HG02938 (cell line): Measurements from ENCODE around the gene E2F2.
A peak's percentile ranks its signal among the peaks of the same experiment; 100 is the strongest.

Source experiments
- ATAC-seq: cut with Tn5 transposase; IDR thresholded peaks from one replicate; pipeline ENCODE4 v1.9.1; 2021; ENCODE audit warnings: mild to moderate bottlenecking, moderate library complexity; ENCODE audit not compliant: unreplicated experiment

E2F2 gene

DNA sequence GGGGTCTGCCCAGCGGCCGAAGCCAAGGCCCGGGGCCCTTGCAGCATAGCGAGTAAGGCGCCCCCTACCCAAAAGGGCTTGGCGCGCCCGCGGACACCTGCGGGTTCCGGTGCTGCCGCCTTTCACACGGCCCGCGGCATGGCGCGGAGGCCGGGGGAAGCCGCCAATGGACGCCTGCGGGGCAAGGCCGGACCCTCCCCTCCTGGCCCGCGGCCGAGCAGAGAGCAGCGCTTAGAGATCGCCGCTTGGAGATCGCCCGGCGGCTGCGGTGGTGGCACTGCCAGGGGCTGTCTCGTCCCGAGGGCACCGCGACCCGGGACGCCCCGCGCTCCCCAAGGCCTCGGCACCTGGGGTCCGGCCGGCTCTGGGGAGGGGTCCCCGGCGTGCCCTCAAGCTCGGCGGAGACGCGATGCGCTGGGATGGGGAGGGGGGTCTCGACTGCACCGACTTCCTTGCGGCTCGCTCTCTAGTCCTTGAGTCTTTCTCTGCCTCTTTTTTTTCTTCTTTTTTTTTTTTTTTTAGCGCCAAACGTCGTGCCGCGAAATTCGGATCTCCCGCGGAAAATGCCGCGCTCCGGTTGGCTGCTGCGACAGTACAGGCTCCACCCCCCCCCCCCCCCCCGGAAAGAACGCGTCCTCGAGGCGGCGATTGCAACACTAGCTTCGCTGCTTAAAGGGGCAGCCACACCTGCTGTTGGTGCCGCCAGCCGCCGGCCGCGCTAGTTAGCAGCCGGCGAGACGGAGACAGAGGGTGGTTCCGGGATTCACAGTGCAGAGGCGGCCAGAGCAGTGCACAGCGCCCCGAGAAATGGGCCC is at the start of gene E2F2:
Gene E2F2, minus strand, starts transcription at position 487 of the 815 bp plus-strand sequence. Its CDS starts 440 bp downstream, at position 47.
- no peak for ATAC-seq

DNA sequence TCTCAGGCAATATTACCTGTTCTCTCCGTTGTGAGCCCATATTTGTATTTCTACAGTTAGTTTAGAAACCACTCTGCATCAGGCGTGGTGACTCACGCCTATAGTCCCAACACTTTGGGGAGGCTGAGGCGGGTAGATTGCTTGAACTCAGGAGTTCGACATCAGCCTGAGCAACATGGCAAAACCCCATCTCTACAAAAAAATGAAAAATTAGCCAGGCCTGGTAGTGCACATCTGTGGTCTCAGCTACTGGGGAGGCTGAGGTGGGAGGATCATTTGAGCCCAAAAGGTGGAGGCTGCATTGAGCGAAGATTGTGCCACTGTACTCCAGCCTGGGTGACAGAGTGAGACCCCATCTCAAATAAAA is 47.9 kb upstream of the E2F2 start:
- ATAC-seq = no peak

DNA sequence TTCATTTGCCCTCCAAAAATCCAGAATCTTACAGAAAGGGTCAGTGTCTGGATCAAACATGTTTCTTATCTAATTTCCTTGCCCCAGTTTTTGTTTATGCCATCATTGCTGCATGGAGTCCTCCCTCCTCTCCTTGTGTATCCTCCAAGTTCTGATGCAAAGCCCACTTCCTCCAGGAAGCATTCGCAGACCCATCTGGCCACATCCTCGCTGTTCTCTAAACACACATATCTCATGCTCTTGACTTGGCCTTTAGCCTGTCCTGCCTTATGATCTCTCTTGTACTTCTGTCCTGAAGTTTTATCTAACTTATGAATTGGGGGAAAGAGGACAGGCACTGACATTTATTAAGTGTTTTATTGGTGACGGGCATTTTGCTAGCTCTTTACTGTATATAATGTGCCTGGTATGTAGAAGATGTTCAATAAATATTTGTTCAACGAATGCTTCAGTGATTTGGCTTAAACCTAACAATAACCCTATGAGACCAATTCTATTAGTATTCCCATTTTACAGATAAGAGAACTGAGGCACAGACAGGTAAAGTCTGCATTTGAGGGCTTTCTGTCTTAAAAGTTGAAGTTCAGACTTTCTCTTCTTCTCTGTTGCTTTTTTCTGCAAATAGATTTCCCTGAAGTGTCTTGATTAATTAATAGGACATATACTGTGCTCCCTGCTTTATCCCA is 47.4 kb upstream of the E2F2 start:
- no peak for ATAC-seq

DNA sequence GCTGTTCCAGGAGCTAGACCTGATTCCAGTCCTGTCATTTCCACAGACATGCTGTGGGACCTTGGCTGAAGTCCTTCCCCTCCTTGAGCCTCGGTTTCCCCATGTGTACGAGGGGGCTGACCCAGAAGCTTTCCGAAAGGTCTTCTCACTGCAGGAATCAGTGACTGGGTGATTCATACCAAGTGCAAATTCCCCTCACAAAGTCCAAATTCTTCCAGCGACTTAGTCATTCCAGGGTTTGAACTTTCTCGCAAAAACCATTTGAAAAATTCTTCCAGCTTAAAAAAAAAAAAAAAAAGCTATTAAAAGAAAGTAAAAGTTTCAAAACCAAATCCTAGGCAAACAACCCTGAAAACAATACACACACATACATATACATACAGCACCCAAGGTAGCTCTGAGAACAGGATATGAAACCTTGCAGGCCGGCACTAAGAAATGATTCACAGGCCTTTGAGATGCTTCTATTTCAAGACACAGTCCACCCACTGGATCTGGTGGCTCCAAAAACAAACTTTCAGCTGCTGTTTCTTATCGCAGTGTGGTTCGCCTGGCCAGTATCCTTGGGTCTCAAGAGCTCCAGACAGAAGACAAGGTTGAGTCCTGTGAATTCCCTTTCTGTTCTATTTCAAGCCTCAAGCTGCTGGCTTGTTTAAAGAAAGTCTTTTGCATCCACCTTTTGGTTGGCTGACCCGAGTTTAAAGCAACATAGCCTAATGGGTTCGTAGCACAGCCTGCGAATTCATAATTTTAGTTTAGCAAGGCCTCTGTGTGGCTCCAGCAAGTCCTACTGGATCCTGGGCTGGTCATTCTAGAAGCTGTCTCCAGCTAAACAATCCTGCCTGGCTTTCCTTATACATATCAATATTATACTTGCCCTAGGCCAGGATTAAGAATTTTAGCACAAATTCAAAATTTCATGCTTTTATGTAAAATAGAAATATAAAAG is 46.3 kb upstream of the E2F2 start:
- peak; percentile 83 for ATAC-seq

DNA sequence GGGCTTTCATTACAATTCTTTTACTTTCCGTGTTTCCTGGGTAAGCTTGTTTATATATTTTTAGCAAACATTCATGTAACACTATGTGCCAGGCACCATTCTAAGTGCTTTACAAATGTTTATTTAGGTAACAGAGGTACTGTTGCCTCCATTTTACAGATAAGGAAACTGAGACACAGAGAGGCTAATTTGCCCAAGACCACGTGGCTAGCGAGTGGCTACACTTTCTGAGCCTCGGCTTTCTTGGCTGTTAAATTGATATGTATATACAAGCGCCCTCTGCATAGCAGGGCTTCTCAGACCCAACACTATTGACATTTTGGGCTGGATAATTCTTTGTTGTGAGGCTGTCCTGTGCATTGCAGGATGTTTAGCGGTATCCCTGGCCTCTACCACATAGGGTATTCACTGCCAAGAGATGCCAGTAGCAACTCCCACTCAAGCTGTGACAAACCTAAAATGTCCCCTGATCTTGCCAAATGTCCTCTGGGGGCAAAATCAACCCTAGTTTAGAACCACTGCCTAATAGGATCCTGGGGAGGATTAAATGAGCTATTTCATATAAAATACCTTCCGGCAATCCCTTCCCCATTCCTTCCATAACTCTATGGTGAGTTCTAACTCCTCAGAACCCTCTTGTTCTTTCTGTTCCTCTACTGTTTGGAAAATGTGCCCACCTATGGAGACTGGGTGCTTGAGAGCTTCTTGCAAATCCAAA is 45.5 kb upstream of the E2F2 start:
- no peak for ATAC-seq

DNA sequence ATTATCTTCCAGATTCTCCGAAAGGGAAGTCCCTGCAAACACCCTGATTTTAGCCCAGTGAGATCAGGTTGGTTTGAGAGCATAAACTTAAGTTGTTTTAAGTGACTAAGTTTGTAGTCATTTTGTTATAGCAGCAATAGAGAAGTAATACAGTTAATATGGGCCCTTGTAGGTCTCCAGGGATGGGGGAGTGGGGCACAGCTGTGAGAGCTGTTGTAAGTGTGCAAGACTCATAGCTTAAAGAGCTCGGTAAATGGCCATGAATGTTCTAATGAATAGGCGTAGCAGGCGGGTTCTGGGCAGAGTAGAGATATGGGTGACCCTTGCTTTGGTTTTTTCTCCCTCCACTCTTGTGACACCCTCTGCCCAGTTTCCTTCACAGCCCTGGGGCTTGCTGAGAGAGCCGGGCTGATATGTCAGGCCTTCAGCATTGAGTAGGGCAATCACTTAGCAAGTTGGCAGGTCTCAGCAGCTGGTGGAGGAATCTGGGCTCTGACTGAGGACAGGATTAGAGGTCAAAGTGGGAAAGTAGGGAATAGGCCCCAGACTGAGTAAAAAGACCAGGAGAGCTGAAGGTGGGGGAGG is 44.3 kb upstream of the E2F2 start:
- no peak for ATAC-seq

DNA sequence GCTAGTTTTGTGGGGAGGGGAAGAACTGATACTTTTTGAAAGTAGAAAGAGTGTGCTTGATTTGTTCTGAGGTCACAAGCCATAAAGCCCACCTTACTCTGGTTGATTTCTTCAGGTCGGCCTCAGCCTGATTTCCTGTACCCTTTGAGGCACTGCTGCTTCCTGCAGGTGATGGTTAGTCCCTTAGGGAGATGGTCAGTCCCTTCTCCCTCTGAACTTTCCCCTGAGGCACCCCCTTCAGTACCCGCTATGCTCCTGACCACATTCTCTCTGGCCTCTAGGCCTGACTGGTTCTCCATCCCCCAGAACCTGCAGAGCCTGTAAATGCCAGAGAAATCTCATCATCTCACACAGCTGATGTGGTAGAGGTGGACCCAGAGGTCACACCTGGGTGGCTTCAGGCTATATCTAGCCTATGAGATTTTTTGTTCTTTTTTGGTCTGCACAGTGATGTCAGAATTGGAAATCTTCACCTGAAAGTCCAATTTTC is 43.3 kb upstream of the E2F2 start:
- ATAC-seq = no peak

DNA sequence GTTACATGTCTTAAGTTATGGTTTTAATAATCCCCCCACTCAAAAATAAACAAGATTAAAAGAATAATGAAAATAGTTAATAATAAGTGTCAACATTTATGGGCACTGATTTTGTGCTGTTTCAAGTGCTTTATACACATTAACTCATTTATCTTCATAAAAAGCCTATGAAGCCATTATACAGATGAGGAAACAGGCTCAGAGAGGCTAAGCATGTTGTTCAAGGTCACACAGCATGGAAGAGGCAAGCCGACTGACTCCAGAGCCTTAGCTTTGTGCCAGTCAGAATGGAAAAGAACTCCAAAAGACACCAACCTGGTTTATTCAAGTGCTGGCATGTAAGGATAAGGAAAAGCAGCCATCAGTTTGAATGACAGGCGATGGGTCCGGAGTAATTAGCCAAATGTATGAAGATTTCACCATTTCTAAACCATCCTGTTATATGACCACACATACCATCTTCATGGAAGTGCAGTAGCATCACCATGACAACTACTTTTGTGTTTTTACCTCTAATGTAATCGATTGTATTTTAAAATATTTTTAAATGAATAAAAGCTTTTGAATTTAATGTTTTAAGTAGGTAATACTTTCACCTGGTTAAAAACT is 42.6 kb upstream of the E2F2 start:
- ATAC-seq = no peak

DNA sequence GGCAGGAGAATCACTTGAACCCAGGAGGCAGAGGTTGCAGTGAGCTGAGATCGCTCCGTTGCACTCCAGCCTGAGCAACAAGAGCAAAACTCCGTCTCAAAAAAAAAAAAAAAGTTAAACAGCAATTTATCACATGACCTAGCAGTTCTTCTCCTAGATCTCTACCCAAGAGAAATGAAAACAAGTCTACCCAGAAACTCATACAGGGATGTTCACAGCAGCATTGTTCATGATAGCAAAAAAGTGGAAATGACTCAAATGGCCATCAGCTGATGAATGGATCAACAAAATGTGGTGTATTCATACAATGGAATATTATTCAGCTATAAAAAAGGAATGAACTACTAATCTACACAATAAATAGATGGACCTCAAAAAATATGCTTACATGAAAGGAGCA is 40.4 kb upstream of the E2F2 start:
- ATAC-seq = no peak

DNA sequence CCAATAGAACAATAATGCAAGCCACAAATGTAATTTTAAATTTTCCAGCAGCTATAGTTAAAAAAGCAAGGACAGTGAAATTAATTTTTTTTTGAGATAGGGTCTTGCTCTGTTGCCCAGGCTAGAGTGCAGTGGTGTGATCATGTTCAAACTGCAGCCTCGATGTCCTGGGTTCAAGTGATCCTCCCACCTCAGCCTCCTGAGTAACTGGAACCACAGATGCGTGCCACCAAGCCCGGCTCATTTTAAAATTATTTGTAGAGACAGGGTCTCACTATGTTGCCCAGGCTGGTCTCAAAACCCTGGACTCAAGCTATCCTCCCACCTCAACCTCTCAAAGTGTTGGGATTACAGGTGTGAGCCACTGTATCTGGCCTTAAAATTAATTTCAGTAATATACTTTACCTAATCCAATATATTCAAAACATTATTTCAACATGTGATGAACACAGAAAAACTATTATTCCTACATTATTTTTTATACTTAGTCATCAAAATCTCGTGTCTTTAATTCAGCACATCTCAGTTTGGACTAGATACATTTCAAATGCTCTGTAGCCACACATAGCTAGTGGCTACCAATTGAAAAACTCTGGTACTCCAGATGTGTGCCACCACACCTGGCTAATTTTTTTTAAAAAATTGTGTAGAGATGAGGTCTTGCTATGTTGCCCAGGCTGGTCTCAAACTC is 39.1 kb upstream of the E2F2 start:
- ATAC-seq = no peak

- no peak for ATAC-seq
These were observed 37.8 kb upstream of the E2F2 start for GRCh38 chr1:23568608-23569383.

- ATAC-seq = no peak
These were observed 37.1 kb upstream of the E2F2 start for GRCh38 chr1:23567996-23568607.

- ATAC-seq = no peak
These were observed 36.6 kb upstream of the E2F2 start for GRCh38 chr1:23567629-23567995.

- ATAC-seq = no peak
These were observed 35.3 kb upstream of the E2F2 start for GRCh38 chr1:23566304-23566703.

DNA sequence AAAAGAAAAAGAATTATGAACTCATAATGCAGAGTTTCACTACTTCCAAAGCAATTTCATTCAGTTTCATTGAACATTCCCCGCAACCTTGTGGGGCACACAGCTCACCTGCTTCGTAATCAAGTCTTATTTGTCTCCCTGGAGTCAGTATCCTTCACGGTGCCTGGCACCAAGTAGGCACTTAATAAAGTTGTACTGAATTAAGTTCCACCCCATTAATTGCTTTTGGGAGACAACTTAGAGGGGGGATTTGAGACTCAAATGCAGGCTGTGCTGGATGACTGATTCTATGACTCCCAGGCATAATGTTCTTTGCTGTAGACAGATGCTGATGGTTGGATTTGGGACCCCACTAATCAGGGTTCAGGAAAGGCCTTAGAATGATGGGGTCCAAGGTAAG is 34.7 kb upstream of the E2F2 start:
- ATAC-seq = no peak

GRCh38 chr1:23564529-23565122 is 33.6 kb upstream of the E2F2 start:
- ATAC-seq = no peak

DNA sequence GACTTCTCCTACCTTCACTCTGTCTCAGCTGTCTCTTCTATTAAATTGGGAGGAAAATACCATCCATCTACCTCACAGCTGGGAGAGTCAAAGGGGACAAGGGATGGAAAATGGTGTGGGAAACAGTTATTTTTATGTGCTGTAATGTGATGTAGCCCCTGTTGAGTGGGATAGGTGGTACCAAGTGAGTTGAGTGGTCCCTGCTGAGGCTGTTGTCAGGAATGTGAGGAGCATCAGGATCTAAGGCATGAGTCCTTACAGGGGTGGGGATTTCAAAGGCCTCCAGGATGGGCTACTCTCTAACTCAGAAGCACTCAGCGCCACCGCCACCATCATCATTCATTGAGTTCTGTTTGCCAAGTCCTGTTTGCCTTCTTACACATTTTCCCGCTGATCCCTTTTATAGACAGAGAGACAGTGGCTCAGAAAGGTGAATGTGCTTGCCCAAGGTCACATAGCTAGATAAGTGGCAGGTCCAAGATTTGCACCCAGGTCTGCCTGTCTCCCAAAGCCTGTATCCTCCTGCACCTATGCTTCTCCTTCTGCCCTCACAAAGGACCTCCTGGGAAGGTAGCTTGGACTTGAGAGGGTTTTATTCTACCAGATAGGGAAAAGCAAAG is 32.8 kb upstream of the E2F2 start:
- no peak for ATAC-seq
